NCI-H2196 (cell line): Measurements from ENCODE around the gene SYT9.

ENCODE experiments used
- DNase-seq: peaks from one replicate; lab custom pipeline; 2025; ENCODE audit not compliant: unreplicated experiment; lab: John Stamatoyannopoulos, UW

The SYT9 gene

DNA sequence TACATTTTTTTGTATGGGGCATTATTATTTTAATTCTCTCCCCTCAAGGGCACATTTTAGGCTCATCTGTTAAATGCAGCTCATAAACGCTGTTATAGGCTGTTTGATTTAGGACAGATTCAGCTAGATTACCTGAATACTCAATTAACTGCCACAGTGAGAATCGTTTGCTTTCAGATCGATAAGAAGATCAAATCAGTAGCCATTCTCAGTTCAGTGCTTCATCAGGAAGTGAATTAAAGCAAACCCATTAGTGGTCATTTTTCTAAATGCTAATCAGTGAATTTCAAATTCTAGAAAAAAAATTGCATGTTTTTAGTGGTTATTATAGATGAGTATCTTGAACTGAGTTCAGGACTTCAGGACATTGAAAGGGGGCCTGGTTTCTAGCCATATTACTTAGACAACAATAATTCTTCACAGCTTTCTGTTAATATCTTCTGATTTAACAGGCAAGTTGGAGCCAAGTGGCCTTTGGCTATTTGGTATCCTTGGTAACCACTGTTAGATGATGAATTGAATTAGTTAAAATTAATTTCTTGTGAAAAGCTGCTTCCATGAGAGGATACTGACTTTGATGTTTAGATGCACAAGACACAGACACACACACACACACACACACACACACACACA is 18.6 kb downstream of the SYT9 start:
- DNase-seq = no peak

- DNase-seq = no peak
Measured at GRCh38 chr11:7272373-7272772, 20.7 kb downstream of the SYT9 start.

DNA sequence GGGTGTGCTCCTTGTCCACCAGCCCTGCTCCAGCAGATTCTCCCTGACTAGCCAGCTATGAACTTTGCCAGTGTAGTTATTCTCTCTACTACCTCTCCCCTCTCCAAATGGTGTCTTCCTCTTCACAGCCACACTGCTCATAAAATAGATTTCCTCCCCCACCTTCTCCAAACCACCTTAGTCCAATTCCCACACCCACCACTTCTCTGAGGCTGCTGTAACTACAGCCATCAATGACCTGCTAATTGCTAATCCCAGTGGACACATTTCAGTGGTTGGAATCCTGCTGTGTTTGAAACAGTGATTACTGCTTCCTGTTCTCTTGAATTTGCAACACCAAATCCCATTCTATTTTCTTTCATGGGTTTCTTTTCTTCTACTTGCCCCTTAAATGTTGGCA is 23.4 kb downstream of the SYT9 start:
- no peak for DNase-seq

GRCh38 chr11:7278314-7278917 is 26.7 kb downstream of the SYT9 start:
- no peak for DNase-seq

GRCh38 chr11:7279676-7280075 is 28.0 kb downstream of the SYT9 start:
- DNase-seq = no peak

DNA sequence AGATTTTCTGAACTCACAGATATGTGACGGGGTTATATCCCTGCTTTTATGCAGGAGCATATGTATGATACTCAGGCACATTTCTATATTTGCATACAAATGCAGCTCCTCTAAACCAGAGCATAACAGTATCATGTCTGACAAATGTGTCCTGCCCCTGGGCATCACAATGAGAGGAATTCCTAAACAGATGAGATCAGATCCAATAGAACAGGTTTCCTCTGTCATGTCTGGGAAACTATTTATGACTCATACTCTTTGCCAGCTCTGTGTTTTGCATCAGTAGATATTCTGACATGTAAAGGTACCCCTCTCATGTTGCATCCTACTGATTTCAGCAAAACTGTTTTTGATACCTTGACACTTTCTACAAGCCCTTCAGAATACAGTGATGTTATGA is 29.4 kb downstream of the SYT9 start:
- no peak for DNase-seq

GRCh38 chr11:7281809-7282208 is 30.1 kb downstream of the SYT9 start:
- DNase-seq = no peak

DNA sequence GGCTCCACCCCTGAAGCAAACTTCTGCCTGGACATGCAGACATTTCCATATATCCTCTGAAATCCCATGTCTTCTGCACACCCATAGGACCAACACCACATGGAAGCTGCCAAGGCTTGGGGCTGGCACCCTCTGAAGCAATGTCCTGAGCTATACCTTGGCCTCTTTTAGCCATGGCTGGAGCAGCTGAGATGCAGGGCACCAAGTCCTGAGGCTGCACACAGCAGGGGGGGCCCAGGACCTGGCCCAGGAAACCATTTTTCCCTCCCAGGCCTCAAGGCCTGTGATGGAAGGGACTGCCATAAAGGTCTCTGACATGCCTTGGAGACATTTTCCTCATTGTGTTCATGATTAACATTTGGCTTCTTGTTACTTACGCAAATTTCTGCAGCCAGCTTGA is 34.5 kb downstream of the SYT9 start:
- DNase-seq = no peak

DNA sequence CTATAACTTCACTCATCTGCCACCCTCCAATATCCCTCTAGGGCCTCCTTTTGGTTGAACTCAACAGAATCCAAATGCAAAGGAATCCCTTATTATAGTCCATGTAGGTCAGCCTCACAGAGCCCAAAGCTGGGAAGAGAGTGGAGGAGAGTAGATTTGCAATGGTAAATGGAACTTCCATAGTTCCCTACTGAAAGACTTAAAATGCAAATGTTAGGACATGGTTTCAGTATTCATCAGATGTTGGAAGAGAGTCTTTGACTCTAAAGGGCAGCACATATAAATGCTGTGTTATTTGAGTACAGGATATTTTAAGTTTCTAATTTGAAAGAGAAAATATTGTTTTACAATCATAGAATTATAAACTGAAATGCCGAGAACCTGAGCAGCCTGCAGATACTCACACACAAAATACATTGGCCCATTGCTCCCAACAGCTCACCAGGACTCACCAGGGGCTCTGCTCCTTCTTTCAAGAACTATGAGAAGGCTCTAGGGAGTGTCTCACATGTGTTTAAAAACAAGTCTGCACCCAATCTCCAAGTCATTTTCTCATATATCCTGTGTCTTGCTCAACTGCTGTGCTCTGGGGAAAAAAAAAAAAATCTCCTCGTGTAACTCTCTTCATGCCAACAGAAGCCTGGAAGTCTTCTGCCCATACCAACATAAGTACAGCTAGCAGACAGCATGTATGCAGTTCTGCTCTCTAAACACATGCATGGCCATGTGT is 39.6 kb downstream of the SYT9 start:
- DNase-seq = no peak

DNA sequence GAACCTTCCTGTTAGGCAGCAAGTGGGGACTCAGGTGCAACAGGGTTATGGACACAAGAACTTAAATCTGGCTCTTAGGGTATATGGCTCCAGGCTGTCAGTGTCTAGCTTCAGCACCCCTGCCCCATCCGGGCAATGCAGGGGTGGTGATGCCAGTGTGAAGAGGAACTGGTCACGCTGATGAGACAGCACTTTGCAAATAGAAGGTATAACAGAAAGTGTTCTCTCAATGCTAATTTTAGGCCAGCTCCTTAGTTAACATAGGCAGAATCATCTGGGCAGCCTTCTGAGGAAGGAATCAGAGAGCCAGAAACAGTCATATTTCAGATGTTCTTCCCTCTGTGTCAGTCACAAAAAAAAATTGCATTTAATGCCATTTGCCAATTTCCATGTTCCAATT is 41.2 kb downstream of the SYT9 start:
- DNase-seq = no peak

DNA sequence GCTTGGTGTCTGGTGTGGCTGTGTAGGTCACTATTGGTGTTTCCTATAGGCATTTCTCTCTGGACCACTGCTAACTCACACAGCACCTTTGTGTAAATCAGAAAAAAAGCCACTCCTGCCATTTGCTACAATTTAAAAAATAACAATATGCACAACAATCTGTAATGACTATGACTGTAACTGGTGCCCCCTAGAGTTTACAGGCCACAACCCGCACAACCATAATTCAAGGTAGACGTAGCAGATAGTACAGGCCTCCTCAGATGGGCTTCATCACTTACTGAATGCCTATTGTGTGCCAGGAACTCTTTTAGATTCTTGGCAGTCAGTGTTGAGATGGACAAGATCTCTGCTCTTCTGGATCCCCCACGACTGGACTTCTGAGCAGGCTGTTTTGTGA is 47.7 kb downstream of the SYT9 start:
- no peak for DNase-seq

- no peak for DNase-seq
Measured at GRCh38 chr11:7300281-7300680, 48.6 kb downstream of the SYT9 start.

DNA sequence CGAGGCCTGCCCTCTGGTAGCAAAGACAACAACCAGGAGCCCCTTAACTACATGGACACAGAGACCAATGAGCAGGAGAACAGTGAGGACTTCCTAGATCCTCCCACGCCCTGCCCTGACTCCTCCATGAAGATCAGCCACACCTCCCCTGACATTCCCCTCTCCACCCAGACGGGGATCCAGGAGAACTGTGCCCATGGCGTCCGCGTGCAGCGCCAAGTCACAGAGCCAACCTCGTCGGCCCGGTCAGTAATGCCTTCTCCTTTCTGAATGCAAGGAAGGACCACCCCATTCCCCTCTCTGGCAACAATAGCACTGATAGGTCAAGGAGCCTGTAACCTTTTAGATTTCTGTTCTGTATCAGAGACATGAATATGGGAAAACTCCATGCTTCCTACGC is 51.4 kb downstream of the SYT9 start:
- DNase-seq = no peak

- no peak for DNase-seq
Measured at GRCh38 chr11:7306900-7307299, 55.2 kb downstream of the SYT9 start.

GRCh38 chr11:7307836-7308235 is 56.1 kb downstream of the SYT9 start:
- no peak for DNase-seq

- DNase-seq = no peak
Measured at GRCh38 chr11:7311903-7312302, 60.2 kb downstream of the SYT9 start.

DNA sequence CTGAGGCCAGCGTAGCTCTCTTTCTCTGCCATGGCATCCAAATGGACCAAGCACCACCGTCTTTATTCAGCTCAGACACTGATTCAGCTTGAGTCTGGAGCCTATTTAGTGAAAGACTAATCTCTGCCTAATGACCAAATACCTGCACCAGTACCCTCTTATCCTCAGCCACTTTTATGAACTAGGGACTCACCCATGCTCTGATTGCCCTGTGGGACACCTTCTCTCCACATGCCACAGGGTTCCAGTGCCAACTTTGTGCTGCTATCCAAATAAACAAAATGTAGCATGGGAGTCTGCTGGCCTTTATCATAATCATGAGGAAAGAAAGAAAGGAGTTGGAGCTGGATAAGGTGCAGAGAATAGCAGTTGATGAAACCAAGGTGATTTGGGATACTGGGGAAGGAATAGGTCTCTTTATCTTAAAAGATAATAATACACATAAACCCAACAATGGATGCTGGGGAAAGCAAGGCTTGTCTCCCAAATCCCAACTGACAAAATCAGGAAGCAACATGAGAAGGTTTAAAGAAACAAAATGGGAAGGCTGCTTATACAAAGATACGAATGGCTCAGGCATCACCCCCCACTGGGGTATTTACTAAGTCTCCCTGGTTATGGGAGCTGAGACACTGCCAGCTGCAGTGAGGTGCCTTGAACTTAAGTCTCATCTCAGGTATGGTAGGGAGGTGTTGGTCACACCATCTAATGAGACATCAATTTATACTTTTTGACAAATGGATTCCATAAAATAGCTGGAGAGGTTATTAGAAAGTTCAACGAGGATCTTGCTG is 63.3 kb downstream of the SYT9 start:
- DNase-seq = no peak

DNA sequence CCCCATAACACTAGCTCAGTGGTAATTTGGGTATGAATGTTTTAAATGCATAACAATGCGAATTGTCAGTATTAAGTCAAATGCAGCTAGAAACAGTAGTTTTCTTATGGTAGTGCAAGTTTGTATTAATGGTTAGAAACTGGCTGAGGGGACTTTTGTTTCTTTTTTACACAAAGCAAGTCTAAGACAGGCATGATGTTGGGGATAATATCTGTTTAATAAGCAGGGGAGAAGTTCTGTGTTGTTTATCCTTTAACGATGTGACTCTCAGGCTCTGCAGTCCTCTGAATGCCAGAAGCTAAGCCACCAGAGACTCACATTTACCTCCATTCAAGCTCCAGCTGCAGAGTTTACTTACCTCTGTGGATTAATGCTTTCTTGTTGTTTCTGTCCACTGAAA is 67.8 kb downstream of the SYT9 start:
- no peak for DNase-seq

DNA sequence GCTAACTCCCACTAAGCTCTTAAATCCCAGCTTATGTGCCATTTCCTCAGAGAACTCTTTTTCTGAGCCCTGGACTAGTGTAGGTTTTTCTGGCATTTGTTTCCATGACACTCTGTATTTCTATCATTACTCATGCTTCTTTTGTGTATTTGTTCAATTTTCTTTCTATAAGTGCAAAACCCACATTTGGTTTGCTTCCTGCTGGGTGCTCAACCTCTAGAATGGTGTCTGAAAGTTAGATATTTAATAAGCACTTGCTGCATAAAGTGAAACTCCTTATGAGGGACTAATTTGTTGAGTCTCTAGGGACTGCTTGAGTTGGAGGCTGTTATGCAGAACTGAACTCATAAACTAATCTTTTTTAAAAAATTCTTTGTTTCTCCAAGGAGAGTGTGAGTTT is 68.6 kb downstream of the SYT9 start:
- no peak for DNase-seq

DNA sequence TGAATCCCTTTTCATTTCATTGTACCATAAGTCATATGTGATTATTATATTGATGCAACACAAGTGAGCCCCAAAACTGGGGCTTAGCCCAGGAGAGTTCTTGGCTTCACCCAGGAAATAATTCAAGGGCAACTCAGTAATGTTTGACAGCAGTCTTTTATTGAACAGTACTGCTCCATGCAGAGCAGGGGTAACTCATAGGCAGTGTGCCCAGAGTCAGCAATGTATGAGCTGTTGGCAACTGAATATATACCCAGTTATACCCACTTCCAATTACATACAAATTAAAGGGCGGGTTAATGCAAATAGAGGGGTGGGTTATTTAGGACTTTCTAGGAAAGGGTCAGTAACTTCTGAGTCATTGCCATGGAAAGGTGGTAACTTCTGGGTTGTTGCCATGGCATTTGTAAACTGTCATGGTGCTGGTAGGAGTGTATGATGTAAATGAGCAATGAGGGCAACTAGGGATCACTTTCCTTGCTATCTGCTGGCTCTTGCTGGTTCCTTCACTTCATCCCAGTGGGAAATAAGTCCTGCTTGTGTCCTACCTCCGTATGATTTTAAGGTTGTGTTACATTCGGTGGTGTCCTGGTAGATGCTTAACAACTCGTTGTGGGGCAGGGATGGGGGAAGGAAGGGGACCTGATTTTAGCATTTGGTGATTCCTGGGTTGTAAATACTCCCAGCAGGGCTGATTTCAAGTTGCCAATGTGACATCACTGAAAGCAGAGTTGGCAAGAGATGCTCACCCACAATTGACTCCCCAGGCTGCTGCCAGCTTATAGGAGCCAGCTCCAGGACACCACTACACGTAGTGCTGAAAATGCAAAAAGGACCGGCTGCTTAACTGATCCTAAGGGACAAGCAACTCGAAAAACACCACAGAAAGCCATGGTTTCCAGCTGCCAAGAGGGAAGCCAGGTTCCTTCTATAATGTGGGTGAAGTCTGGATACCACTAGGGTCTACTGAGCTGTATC is 70.1 kb downstream of the SYT9 start:
- no peak for DNase-seq

GRCh38 chr11:7332451-7332850 is 80.7 kb downstream of the SYT9 start:
- DNase-seq = no peak
